ENCODE results near the gene STAG1.
"Not testable (repeated sequence)": the region's sequence is repeated elsewhere in the genome, so short reads cannot be mapped to it uniquely, and the experiment has no call there.

STAG1 gene

GRCh38 chr3:136758160-136759102, 6.3 kb upstream of the STAG1 start:
- not testable (repeated sequence) for H3K27ac Mint-ChIP-seq; H3K4me3 Mint-ChIP-seq; DNase-seq; H3K27me3 Mint-ChIP-seq (ENCODE audit: low read depth, poor library complexity)
- peaks cover 42% of the 10 kb centered on the region for H3K9me3 Mint-ChIP-seq
- H3K36me3 Mint-ChIP-seq (ENCODE audit: low read depth): peaks cover 32% of the 10 kb centered on the region
- peaks cover 19% of the 10 kb centered on the region for H3K4me1 Mint-ChIP-seq
- TF ChIP-seq CTCF (IDR thresholded peaks at IDR 0.05): peak; percentile 36

- peaks cover 7% of the 10 kb centered on the region for H3K27me3 Mint-ChIP-seq (ENCODE audit: low read depth, poor library complexity)
- TF ChIP-seq CTCF (IDR thresholded peaks at IDR 0.05): no peak
- H3K36me3 Mint-ChIP-seq (ENCODE audit: low read depth): peaks cover 12% of the 10 kb centered on the region
- peak overlapping the region; percentile 10 for H3K27ac Mint-ChIP-seq
- peaks cover 12% of the 10 kb centered on the region for H3K9me3 Mint-ChIP-seq
- H3K4me3 Mint-ChIP-seq: peak overlapping the region; percentile 37
- DNase-seq: no peak
- peaks cover 37% of the 10 kb centered on the region for H3K4me1 Mint-ChIP-seq
Measured at GRCh38 chr3:136755192-136755591, 3.0 kb upstream of the STAG1 start.

- Mint-ChIP-seq H3K36me3 (ENCODE audit: low read depth) (peaks cover 10% of the 10 kb centered on the region), H3K4me3 (peak overlapping the region; percentile 89), H3K27ac (peak overlapping the region; percentile 96), H3K9me3 (peaks cover 8% of the 10 kb centered on the region), H3K27me3 (ENCODE audit: low read depth, poor library complexity) (peaks cover 6% of the 10 kb centered on the region), H3K4me1 (peaks cover 54% of the 10 kb centered on the region)
- no peak for TF ChIP-seq CTCF (IDR thresholded peaks at IDR 0.05)
- DNase-seq: no peak
Measured at GRCh38 chr3:136753326-136753939, 1.3 kb upstream of the STAG1 start.

- peak overlapping the region; percentile 89 for H3K4me3 Mint-ChIP-seq
- peak; percentile 100 for DNase-seq
- peak overlapping the region; percentile 99 for H3K27ac Mint-ChIP-seq
- peaks cover 54% of the 10 kb centered on the region for H3K4me1 Mint-ChIP-seq
- H3K27me3 Mint-ChIP-seq (ENCODE audit: low read depth, poor library complexity): peaks cover 4% of the 10 kb centered on the region
- peaks cover 5% of the 10 kb centered on the region for H3K9me3 Mint-ChIP-seq
- no peak for TF ChIP-seq CTCF (IDR thresholded peaks at IDR 0.05)
- peaks cover 7% of the 10 kb centered on the region for H3K36me3 Mint-ChIP-seq (ENCODE audit: low read depth)
Measured at GRCh38 chr3:136752422-136753325, 496 bp upstream of the STAG1 start.

GRCh38 chr3:136751316-136752171, 634 bp downstream of the STAG1 start:
- TF ChIP-seq CTCF (IDR thresholded peaks at IDR 0.05): no peak
- peak overlapping the region; percentile 100 for H3K27ac Mint-ChIP-seq
- peak; percentile 78 for DNase-seq
- no peaks in the 10 kb centered on the region for H3K9me3 Mint-ChIP-seq
- H3K27me3 Mint-ChIP-seq (ENCODE audit: low read depth, poor library complexity): peaks cover 4% of the 10 kb centered on the region
- peaks cover 54% of the 10 kb centered on the region for H3K4me1 Mint-ChIP-seq
- H3K4me3 Mint-ChIP-seq: peak overlapping the region; percentile 90
- peaks cover 9% of the 10 kb centered on the region for H3K36me3 Mint-ChIP-seq (ENCODE audit: low read depth)
